Measurements from ENCODE around the gene TMPRSS6.

Gene TMPRSS6

GRCh38 chr22:37109242-37109917 is at the start of gene TMPRSS6:
Gene TMPRSS6 (minus strand): TSS chr22:37109713. CDS start chr22:37103417, 6,296 bp downstream.
- peak; percentile 34 for DNase-seq

GRCh38 chr22:37158963-37159290 is 49.4 kb upstream of the TMPRSS6 start:
- no peak for DNase-seq

DNA sequence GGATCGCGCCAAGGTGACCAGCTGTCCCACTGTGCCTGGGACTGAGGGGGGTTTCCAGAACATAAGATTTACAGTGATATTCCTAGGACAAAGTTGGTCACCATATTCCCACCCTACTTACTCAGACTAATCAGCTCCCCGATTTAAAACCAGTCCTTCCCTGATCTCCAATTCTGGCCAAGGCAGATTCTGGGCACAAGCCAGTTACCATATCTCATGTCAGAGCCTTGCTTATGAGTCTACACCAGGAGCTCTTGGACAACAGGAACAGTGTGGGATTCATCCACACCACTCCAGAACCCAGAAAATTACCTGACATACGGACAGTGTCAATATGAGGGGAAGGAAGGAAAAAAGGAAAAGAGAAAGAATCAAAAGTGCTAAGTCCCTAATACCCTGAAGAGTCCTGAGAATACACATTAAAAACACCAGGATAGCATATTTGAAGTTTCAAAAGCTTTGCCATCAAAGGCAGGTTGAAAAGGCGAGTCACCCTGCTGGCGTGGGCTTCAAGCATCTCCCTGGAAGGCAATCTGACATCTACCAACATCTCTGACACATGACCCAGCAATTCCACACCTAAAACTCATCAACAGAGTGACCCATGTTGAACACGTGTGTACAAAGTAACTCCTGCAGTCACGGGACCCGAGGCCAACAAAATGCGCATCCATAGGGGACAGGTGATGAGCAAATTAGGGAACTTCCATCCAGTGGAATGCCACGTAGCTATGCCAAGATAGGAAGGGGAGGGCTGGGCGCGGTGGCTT is 48.2 kb upstream of the TMPRSS6 start:
- DNase-seq: no peak

GRCh38 chr22:37156686-37157435 is 47.3 kb upstream of the TMPRSS6 start:
- no peak for DNase-seq

- DNase-seq: no peak
Observed at GRCh38 chr22:37155971-37156370, 46.5 kb upstream of the TMPRSS6 start.

- no peak for DNase-seq
Observed at GRCh38 chr22:37154925-37155712, 45.6 kb upstream of the TMPRSS6 start.

DNA sequence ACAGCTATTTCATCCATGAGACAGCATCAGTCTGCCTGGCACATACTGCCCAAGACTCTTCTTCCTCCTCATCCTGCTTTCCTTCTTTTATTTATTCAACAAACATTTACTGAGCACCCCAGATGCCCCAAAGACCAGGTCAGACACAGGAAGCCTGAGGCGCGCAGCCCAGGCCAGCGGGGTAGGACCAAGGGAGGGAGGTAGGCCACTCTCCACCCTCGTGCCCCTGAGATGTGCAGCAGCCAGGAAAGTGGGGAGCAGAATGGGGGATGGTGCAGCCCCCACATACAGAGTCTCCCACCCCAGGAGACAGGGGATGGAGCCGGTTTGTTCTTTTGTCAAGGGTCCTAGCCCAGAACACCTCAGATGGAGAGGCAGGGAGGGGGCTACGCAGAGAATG is 44.4 kb upstream of the TMPRSS6 start:
- no peak for DNase-seq

GRCh38 chr22:37151401-37151800 is 41.9 kb upstream of the TMPRSS6 start:
- DNase-seq: no peak

DNA sequence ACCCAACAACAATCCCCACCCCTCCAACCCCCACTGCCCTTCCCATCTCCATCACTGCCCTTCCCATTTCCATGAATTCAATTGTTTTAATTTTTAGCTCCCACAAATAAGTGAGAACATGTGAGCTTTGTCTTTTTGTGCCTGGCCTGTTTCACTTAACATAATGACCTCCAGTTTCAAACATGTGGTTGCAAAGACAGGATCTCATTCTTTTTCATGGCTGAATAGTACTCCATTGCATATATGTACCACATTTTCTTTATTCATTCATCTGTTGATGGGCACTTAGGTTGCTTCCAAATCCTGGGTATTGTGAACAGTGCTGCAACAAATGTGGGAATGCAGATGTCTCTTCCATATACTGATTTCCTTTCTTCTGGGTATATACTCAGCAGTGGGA is 41.2 kb upstream of the TMPRSS6 start:
- no peak for DNase-seq

- no peak for DNase-seq
Observed at GRCh38 chr22:37148742-37149665, 39.5 kb upstream of the TMPRSS6 start.

GRCh38 chr22:37148031-37148651 is 38.6 kb upstream of the TMPRSS6 start:
- DNase-seq: no peak

DNA sequence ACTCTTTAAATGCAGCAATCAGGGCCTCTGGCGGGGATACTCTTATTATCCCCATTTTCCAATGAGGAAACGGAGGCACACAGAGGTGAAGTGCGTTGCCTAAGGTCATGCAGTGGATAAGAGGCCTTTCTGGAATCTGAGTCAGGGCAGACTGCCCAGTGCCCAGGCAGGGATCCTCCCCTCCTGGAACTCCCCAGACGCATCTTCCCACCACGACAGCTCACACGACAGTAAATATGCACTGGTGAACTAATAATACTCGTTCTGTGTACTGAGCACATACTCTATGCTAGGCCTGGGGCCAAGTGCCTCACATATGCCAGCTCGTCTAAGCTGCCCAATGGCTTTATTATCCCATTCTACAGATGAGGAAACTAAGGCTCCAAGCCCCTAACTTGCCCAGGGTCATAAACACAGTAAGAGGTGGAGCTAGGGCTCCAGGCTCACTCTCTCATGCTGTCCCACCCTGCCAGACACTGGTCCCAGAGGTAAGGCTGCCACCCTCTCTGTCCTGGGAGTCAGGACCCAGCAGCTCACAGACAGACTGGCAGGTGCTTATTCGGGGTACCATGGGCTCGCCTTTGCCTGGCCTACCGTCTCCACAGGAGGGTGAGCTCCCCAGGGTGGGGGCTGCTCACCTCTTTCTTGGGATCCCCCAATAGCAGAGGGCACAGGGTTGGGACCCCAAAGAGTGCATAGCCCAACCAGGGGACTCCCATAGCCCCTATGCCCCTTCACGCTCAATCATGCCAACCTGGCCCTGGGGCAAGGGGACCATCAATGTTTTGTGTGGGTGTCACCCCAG is 37.9 kb upstream of the TMPRSS6 start:
- no peak for DNase-seq

DNA sequence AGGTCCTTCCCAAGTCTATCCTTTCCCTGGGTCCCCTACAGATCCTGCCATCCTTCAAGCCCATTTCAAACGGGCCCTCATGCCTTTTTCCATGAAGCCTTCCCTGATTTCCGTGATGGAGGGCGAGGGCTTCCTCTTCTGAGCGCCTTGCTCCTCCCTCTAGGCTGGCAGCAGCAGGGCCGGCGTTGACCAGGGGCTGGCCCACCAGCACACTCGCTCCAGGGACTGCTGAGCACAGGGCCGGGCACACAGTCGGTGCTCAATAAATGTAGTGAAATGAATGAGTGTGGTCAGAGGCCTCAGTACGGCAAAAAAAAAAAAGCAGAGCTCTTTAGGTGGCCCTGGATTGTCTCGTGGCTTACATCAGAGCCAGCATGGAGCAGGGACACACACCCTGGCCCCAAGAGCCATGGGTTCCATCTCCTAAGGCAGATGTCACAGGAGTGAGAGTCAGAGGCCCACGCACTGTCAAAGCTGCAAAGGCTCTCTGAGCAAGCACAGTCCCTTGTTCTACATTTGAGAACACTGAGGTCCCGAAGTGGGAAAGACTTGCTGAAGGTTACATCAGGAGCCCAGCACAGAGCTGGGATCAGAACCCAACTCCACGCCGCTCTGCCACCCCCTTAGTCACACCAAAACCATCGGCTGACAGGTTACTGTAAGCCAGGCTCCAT is 37.1 kb upstream of the TMPRSS6 start:
- no peak for DNase-seq

DNA sequence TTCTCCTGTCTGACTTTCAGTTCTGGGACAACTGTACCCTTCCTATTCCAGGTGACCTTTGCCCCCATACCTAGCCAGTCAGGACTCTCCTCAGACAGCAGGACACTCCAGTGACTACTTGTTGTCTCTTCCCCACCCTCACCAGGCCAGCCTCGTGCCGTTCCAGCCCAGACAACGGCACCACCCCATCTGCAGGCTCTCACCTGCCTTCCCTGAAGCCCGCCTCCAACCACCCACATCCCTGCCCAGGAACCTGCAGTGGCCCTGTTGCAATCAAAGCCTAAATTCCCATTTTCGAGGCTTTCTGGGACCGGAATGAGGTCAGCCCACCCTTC is 36.5 kb upstream of the TMPRSS6 start:
- DNase-seq: no peak

DNA sequence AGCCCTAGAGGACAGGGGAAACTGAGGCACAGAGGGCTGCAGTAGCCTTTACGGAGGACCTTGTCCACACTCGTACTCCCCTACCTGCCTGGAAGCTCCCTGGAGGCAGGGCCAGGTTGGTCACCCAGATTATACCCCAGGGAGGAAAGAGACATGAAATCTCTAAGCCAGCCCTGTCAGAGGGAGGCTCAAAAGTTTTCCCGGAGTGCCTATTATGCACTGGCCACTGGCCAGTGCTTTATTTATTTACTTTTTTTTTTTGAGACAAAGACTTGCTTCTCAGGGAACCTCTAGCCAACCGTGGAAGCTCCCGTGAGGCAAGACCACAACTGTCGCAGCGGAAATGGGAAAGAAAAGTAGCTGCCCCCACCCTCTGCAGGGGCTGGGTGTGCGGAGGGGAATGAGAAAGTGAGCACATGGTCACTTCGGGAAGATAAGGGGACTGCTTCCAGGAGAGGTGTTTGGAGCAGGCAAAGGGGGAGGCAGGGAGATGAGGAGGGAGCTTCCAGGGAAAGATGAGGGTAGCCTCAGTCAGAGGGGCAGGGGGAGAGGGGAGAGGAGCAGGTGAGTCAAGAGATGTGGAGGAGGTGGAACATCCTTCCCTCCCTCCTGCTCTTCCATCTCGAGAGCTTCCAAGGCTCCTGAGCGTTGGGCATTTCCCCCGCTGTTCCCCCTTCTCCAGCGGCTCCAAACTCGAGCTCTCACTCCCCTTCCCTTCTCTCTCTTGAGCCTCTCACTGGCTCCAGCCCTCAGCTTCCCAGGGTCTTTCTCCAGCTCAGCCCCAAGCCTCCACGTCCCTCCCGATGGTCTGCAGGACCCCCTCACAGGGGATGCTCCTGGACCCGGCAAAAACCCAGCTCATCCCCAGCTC is 35.9 kb upstream of the TMPRSS6 start:
- DNase-seq: peak; percentile 26

- DNase-seq: no peak
Observed at GRCh38 chr22:37144180-37144554, 34.7 kb upstream of the TMPRSS6 start.

- DNase-seq: no peak
Observed at GRCh38 chr22:37141971-37142370, 32.5 kb upstream of the TMPRSS6 start.

DNA sequence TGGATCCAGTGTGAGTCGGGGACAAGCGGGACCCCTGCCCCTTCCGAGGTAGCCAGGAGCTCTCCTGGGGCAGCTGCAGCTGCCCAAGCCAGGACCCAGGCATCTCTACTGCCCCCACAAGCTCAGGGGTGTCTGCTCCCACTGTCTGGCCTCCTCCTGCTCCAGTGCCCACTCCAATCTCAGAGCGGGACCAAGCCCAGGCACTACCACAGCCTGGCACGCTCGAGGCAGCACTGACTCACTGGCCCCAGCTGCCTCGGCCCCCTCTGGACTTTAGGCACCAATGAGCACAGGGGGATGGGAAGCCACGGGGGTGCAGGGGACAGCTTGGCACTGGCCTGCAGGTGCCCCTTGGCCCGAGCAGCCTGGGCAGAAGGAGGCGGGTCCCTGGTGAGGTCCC is 32.0 kb upstream of the TMPRSS6 start:
- DNase-seq: no peak

- DNase-seq: no peak
Observed at GRCh38 chr22:37140686-37141323, 31.3 kb upstream of the TMPRSS6 start.
